ENCODE measurements around the gene VPS50. TPM values are rescaled to one million over a fixed set of nuclear protein-coding genes. Genes with fewer than 3 reads are reported as not detected.

The VPS50 gene
- total and polyA plus RNA-seq, 2 donors (not counting 1 experiment from before 2014, with no cell fraction given), result 9.4 to 54.1 TPM

DNA sequence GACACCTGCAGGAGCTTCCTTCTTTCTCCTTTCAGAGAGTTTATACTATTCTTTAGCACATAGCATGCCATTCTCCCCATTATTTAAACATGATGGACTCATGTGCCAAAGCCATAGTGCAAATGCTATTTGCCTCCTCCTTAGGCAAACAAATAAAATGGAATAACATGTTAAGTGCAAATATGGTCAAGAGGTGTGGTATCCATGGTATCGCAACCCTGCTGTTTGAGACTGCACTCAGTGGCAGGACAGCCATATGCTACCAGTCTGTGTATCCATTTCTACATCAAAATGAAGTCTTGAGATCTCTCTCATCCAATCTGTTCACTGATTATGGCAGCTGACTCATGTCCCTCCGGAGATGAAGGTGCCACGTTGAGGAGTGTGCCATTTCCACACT lies 28.7 kb upstream of the VPS50 start:
- Mint-ChIP-seq H3K4me3 (no peak overlapping the region), H3K27me3 (peaks cover 37% of the 10 kb centered on the region), H3K27ac (no peak overlapping the region), H3K9me3 (ENCODE audit: insufficient read depth) (no peaks in the 10 kb centered on the region), H3K4me1 (no peaks in the 10 kb centered on the region)
- POLR2A ChIA-PET, result no interaction called here
- no peak for DNase-seq
- intact Hi-C loops (cut with micrococcal nuclease), result no loop called here
- Histone ChIP-seq H3K4me1 (ENCODE audit: control insufficient read depth in 2 of 2, insufficient read depth in 2 of 2, low read length in 2 of 2) (no peaks in the 10 kb centered on the region), H4K20me1 (ENCODE audit: control insufficient read depth, insufficient read depth, low read length, poor library complexity, severe bottlenecking) (no peaks in the 10 kb centered on the region), H3K36me3 (replicated peaks in 1 of 2; ENCODE audit: control extremely low read depth in 1 of 2, control insufficient read depth in 1 of 2, extremely low read depth in 1 of 2, insufficient read depth in 2 of 2, low read length in 1 of 2) (no peaks in the 10 kb centered on the region), H3K27ac (ENCODE audit: low read length in 2 of 2) (no peak overlapping the region), H3K4me3 (ENCODE audit: control extremely low read depth in 1 of 5, extremely low read depth in 1 of 5, insufficient read depth in 1 of 5, low read depth in 2 of 5, low read length in 4 of 5) (no peak overlapping the region), H2AFZ (ENCODE audit: insufficient read depth, low read depth, low read length, poor library complexity, severe bottlenecking) (no peak overlapping the region), H3K79me2 (ENCODE audit: control insufficient read depth, insufficient read depth, low read length) (no peaks in the 10 kb centered on the region), H3K9ac (ENCODE audit: low read length) (no peak overlapping the region), H3K4me2 (replicated peaks; ENCODE audit: low read depth, low read length, poor library complexity, severe bottlenecking) (no peak overlapping the region), H3K27me3 (replicated peaks in 1 of 4; ENCODE audit: control extremely low read depth in 1 of 4, control insufficient read depth in 3 of 4, insufficient read depth in 4 of 4, low read length in 3 of 4) (no peaks in the 10 kb centered on the region), H3K9me3 (ENCODE audit: control extremely low read depth in 1 of 3, control insufficient read depth in 2 of 3, insufficient read depth in 1 of 3, low read length in 2 of 3) (no peaks in the 10 kb centered on the region)
- WGBS (ENCODE audit: insufficient coverage), result 100% methylated on average over 1 of the region's 3 CpGs
- no peak for TF ChIP-seq EZH2 (IDR thresholded peaks at IDR 0.05; ENCODE audit: borderline replicate concordance, insufficient read depth, low read depth, low read length, poor library complexity, severe bottlenecking)
- no peak for ATAC-seq (ENCODE audit: low read depth)
- CTCF ChIA-PET, result no interaction called here

DNA sequence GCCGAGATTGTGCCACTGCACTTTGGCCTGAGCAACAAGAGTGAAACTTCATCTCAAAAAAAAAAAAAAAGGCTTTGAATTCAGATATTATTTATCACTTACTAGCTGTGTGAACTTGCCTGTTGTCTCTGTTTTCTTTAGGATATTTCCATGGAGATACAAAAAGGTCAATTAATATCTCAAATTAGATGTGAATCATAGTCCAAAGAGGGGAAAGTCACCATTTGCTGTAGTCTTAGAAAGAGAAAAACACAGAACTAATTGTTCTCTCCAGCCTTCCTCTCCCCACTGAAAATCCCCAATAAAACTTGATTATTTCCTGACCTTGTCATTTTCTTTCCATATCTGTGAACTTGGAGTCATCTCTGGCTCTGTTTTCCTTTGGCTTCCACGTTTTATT lies 27.1 kb upstream of the VPS50 start:
- no peak overlapping the region for H3K4me3 ChIP-seq (ENCODE audit: control extremely low read depth in 1 of 5, extremely low read depth in 1 of 5, insufficient read depth in 1 of 5, low read depth in 2 of 5, low read length in 4 of 5)
- WGBS (ENCODE audit: insufficient coverage), result no CpG with 5 or more reads among the region's 2 CpGs

More for the DNA sequence above, 27.1 kb upstream of the VPS50 start:
- no peak overlapping the region for H3K4me2 ChIP-seq (replicated peaks; ENCODE audit: low read depth, low read length, poor library complexity, severe bottlenecking)
- TF ChIP-seq, protein P1, sequence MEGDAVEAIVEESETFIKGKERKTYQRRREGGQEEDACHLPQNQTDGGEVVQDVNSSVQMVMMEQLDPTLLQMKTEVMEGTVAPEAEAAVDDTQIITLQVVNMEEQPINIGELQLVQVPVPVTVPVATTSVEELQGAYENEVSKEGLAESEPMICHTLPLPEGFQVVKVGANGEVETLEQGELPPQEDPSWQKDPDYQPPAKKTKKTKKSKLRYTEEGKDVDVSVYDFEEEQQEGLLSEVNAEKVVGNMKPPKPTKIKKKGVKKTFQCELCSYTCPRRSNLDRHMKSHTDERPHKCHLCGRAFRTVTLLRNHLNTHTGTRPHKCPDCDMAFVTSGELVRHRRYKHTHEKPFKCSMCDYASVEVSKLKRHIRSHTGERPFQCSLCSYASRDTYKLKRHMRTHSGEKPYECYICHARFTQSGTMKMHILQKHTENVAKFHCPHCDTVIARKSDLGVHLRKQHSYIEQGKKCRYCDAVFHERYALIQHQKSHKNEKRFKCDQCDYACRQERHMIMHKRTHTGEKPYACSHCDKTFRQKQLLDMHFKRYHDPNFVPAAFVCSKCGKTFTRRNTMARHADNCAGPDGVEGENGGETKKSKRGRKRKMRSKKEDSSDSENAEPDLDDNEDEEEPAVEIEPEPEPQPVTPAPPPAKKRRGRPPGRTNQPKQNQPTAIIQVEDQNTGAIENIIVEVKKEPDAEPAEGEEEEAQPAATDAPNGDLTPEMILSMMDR (IDR thresholded peaks at IDR 0.05), result no peak
- TF ChIP-seq EZH2 (IDR thresholded peaks at IDR 0.05; ENCODE audit: borderline replicate concordance, insufficient read depth, low read depth, low read length, poor library complexity, severe bottlenecking), result no peak
- no peaks in the 10 kb centered on the region for H3K9me3 ChIP-seq (ENCODE audit: control extremely low read depth in 1 of 3, control insufficient read depth in 2 of 3, insufficient read depth in 1 of 3, low read length in 2 of 3)
- no peak overlapping the region for H2AFZ ChIP-seq (ENCODE audit: insufficient read depth, low read depth, low read length, poor library complexity, severe bottlenecking)
- no peaks in the 10 kb centered on the region for H3K4me1 ChIP-seq (ENCODE audit: control insufficient read depth in 2 of 2, insufficient read depth in 2 of 2, low read length in 2 of 2)
- H3K27ac ChIP-seq (ENCODE audit: low read length in 2 of 2), result no peak overlapping the region
- no peaks in the 10 kb centered on the region for H3K36me3 ChIP-seq (replicated peaks in 1 of 2; ENCODE audit: control extremely low read depth in 1 of 2, control insufficient read depth in 1 of 2, extremely low read depth in 1 of 2, insufficient read depth in 2 of 2, low read length in 1 of 2)
- no peak overlapping the region for H3K9ac ChIP-seq (ENCODE audit: low read length)
- no peak for DNase-seq
- H3K4me3 Mint-ChIP-seq, result no peak overlapping the region
- no peaks in the 10 kb centered on the region for H4K20me1 ChIP-seq (ENCODE audit: control insufficient read depth, insufficient read depth, low read length, poor library complexity, severe bottlenecking)
- H3K27ac Mint-ChIP-seq, result no peak overlapping the region
- no peaks in the 10 kb centered on the region for H3K27me3 ChIP-seq (replicated peaks in 1 of 4; ENCODE audit: control extremely low read depth in 1 of 4, control insufficient read depth in 3 of 4, insufficient read depth in 4 of 4, low read length in 3 of 4)
- no peaks in the 10 kb centered on the region for H3K79me2 ChIP-seq (ENCODE audit: control insufficient read depth, insufficient read depth, low read length)
- intact Hi-C loops (cut with micrococcal nuclease), result no loop called here
- POLR2A ChIA-PET, result no interaction called here
- ATAC-seq (ENCODE audit: low read depth), result no peak
- CTCF ChIA-PET, result no interaction called here
- H3K4me1 Mint-ChIP-seq, result no peaks in the 10 kb centered on the region
- no peaks in the 10 kb centered on the region for H3K9me3 Mint-ChIP-seq (ENCODE audit: insufficient read depth)
- peaks cover 30% of the 10 kb centered on the region for H3K27me3 Mint-ChIP-seq
